GM21528 (cell line): ENCODE data around the gene PLEKHN1.
"Not testable (repeated sequence)": the region's sequence is repeated elsewhere in the genome, so short reads cannot be mapped to it uniquely, and the experiment has no call there.

Source experiments
- ATAC-seq: cut with Tn5 transposase; IDR thresholded peaks from one replicate; pipeline ENCODE4 v1.9.1; 2021; ENCODE audit warnings: mild to moderate bottlenecking, moderate library complexity; ENCODE audit not compliant: unreplicated experiment, low FRiP score

Gene PLEKHN1

DNA sequence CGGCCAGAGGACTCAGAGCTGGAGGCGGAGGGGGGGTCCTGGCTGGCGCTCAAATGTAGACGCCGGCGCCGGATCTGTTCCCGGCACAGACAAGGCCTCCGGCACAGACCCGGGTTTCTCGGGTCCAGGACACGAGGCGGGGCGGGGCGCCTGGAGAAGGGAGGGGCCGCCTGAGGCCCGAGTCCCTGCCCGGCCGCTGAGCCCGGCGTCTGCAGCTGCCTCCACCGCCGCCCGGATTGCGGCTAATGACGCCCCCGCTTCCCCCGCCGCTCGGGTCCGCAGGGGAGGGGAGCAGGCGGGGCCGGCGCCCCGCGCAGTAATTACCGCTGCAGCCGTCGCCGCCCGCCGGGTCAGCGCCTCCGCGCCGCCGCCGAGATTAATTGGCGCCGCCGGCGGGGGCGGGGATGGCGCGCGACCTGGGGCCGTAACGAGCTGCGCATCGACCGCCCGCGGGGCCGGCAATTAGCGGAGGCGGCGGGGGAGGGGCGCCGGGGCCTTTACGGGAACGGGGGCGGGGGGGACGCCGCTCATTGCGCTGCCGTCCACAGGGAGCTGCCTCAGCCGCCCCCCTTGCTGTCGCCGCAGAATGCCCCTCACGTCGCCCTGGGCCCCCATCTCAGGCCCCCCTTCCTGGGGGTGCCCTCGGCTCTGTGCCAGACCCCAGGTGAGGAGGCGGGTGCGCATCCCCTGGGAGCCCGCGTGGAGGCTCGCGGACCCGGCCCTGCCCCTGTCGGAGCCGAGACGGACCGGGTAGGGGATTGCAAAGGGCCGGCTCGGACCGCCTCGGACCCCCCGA is 24.5 kb upstream of the PLEKHN1 start:
- no peak for ATAC-seq

DNA sequence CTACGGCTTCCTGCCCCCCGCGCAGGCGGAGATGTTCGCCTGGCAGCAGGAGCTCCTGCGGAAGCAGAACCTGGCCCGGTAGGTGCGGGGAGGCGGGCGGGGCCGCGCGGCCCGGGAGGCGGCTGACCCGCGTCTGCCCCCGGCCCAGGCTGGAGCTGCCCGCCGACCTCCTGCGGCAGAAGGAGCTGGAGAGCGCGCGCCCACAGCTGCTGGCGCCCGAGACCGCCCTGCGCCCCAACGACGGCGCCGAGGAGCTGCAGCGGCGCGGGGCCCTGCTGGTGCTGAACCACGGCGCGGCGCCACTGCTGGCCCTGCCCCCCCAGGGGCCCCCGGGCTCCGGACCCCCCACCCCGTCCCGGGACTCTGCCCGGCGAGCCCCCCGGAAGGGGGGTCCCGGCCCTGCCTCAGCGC is 23.9 kb upstream of the PLEKHN1 start:
- no peak for ATAC-seq

DNA sequence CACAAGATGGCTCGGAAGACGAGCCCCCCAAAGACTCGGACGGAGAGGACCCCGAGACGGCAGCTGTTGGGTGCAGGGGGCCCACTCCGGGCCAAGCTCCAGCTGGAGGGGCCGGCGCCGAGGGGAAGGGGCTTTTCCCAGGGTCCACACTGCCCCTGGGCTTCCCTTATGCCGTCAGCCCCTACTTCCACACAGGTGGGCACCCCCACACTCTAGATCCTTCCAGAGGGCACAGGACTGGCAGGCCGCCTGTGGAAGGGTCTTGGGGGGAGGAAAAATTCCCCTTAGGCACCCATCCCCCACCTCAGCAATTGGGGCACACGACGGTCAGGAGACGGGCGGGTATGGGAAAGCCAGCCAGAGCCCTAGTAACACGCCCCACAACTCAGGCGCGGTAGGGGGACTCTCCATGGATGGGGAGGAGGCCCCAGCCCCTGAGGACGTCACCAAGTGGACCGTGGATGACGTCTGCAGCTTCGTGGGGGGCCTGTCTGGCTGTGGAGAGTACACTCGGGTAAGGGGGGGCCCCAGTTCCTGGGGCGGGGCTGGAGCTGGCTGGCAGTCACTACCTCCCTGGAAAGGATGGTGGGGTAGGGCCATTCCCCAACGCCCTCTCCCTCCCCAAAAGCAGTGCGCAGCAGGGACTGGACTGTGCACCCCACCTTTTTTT is 23.3 kb upstream of the PLEKHN1 start:
- ATAC-seq: no peak

DNA sequence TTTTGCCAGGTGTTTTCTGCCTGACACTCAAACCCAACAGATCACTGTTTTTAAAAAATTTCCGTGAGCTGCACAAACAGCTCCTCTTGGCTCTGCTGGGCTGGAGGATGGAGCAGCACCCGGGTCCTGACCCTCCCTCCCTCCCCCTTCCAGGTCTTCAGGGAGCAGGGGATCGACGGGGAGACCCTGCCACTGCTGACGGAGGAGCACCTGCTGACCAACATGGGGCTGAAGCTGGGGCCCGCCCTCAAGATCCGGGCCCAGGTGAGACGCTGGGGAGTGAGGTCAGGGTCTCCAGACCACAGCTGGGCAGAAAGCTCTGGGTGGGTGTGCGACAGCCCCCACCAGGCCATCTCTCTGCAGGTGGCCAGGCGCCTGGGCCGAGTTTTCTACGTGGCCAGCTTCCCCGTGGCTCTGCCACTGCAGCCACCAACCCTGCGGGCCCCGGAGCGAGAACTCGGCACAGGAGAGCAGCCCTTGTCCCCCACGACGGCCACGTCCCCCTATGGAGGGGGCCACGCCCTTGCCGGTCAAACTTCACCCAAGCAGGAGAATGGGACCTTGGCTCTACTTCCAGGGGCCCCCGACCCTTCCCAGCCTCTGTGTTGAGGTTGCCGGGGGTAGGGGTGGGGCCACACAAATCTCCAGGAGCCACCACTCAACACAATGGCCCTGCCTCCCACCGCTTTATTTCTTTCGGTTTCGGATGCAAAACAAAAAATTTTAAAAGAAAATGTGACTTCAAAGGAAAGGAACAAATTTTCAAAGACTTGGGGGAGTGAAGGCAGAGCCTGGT is 22.5 kb upstream of the PLEKHN1 start:
- ATAC-seq: no peak

DNA sequence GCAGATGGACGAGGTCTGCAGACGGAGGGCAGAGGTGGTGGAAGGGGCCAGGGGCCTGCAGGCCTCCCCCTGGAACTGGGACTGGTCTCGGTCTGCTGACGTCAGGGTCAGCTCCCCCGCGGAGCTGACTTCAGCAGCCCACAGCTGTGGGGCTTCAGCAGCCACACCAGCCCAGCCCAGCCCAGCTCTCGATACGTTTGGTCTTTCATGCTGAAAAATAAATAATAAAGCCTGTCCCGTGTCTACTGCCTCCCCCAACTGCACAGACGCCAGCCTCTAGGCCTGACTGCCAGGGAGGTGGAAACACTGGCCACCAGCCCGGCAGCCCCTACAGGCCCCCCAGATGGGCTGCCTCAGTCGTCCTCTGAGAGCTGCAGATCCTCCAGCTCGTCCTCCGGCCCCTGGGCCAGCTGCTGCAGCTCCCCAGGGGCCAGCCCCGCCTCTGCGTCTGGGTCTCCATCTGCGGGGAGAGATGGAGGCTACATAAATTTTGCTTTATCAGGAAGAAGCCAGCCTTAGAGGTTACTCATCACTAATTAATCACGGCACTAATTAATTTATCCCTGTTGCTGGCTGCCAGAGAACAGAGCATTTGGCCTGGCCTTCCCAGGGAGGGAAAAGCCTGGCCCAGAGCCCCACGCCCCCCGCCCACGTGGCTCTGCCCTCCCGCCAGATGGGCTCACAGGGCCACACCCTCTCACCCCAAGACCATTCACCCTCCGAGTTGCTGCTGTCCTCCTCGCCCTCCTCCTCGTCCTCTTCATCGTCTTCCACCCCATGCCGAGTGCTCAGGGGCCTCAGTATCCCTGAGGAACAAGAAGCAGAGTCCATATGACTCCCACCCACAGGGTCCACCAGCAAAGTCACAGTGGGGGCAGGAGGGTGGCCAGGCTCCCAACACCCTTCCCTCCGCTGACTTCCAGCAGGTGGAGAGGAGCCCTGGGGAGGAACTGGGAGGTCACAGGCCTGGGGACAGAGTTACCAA is 21.6 kb upstream of the PLEKHN1 start:
- no peak for ATAC-seq

DNA sequence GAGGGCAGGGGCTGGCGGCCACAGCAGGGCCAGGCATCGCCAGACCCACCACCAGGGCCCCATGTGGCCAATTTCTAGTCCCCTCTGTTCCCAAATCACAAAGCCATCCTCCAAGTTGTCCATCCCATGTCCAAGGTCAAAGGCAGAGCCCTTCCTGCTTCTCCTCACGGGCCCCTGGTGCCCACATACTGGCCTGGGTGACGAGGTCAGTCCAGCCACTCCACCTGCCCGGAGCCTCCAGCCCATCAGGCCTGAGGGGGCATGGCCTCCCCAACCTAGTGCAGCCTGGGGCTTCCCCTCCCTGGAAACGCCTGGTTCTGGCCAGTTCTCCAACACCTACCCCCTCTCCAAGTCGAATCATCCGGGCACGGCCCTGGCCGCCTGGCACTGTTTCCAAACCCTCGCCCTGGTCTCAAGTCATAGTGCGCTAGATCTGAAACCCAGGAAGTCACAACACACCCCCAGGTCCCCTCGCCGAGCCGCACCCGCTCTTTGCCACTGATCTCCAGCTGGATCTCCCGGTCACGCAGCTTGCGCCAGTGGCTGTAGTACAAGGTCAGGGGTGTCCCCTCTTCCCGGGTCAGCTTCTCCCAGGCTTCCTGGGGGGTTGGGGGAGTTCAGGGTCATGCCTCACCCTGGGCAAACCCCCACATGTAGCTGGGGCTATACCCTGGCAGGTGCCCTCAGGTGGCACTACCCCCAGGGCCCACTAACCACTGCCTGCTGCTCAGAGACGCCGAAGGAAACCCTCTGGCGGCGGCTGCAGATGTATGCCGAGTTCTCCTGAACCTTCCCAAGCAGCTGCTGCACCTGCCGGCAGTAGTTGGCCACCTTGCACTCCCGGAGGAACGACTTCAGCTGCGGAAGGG is 20.4 kb upstream of the PLEKHN1 start:
- no peak for ATAC-seq

DNA sequence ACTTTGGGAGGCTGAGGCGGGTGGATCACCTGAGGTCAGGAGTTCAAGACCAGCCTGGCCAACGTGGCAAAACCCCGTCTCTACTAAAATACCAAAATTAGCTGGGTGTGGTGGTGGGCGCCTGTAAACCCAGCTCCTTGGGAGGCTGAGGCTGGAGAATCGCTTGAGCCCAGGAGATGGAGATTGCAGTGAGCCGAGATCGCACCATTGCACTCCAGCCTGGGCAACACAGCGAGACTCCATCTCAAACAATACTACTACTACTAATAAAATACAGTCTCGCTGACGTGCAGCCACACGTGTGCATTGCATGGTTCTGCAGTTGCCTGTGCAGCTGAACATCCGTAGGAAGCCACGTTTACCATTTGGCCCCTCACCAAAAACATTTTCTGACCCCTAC is 19.5 kb upstream of the PLEKHN1 start:
- ATAC-seq: not testable (repeated sequence)

DNA sequence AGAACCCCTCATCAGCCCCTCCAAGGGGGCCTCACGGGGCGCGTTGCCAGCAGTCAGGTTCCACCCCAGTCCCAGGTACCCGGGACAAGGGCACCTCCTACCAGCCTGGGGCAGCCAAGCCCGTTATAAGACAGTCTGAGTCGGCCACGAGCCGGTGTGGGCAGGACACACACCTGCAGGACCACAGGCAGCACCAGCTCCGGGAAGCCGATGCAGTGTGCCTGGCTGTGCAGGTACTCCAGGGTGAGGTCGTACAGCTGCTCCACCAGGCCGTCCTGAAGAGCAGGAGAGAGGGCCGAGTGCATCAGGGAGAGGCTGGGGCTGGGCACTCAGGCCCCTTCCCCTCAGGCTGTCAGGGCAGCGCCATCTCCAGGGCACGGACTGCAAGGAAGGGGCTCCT is 18.3 kb upstream of the PLEKHN1 start:
- no peak for ATAC-seq

DNA sequence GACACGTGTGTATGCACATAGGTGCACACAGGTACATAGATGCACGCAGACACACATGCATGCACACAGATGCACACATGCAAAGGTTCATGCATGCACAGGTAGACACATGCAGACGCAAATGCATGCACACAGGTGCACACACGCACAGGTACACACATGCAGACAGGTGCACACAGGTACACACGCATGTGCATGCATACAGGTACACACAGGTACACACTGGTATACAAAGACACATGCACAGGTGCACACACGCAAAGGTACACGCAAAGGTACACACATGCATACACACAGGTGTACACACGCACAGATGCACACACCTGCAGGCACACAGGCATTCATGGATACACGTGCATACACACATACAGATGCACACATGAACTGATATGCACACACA is 16.0 kb upstream of the PLEKHN1 start:
- ATAC-seq: no peak

DNA sequence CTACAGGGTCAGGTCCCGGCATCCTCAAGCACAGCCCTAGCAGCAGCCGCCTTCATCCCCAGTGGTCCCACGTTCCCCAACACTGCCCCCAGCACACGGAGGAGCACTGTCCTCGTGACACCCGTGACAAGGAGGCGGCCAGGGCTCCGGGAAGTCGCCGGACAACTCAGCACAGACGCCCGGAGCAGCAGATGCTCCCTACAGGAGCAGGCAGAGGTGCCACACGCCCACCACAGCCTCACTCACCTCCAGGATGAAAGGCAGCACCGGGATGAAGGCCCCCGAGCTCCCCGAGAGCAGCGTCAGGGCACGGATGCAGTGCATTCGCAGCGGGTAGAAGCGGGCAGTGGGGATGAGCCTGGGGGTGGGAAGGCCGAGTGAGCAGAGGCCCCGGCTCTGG is 15.4 kb upstream of the PLEKHN1 start:
- no peak for ATAC-seq

DNA sequence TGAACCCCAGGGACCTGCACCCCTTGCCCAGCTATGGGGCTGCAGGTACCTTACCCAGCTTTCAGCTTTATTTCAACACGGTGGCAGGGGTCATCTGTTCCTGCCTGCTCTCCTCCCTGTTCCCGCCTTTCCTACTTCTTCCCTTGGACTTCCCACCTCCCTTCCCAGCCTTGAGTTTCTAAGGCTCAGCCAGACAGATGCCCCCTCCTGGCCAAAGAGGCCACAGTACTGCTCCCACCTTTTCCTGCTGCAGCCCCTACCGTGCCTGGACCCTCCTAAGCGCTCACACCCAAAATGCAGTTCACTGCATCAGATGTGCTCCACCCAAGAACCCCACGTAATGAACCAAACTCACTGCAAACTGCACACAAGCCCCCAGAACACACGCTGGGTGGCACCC is 14.9 kb upstream of the PLEKHN1 start:
- no peak for ATAC-seq

DNA sequence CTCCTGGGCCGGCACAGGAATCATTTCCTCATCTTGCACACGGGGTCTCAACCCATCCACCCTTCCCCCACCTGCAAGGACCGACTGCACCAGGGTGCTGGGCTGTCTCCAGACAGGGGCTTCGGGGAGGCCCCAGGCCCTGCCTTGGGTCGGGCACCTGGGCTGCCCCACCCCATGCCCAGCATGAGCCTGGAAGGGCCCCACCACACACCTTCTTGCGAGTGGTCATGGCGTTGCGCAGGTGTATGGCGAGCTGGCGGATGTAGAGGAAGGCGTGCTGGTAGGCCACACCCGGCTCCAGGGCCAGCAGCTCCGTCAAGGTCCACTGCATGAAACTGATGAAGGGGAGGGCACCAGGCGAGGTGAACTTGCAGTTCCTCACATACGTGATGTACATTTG is 14.1 kb upstream of the PLEKHN1 start:
- ATAC-seq: no peak

DNA sequence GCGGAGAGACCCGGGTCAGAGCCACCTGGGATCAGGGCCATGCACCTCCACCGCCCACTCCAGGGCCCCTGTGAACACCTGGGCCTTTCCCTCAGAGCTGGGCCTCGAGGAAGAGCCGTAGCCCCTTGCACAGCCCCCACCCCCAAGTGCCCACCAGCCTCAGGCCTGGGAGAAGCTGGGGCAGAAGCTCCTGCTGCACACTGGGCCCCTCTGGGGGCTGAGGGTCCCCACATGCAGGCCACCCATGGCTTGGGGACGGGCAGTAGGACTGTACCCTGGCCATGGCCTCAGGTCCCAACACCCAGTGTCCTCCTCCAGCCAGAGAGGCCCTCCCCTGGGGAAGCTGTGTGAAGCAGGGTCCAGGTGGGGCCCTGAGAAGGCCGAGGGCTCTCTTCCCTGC is 13.7 kb upstream of the PLEKHN1 start:
- ATAC-seq: no peak

DNA sequence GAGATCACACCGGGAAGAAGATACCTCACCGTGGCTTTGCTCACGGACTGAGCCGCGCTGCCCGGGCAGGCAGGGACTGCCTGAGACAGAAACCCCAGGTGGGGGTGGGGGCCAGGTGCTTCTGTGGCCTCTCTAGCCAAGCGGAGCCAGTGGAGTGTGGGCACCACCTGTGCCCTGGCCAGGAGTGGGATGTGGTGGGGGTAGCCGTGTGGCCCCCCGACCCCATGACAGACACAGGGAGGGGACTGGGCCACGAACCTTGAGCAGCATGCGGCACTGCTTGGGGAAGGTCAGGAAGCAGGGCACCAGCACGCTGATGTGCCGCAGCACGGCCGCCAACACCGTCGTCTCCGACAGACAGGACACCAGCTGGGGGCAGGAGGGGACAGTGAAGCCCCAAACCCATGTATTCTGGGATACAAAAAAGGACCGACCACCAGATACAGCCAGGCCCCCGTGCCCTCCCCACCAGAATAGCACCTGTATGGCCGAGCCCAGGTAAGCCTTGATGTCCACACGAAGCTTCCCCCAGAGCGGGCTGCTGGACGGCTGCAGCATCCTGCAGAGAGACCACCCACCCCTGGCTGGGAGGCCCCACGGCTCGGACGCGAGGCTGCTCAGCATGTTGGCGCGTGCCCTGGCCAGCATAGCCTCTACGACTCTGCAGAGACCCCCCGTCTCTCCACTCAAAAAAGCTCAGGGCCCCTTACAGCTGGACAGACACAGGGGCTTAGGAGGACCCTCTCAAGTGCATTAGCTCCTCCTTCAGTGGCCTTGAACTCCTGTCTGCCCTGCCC is 12.6 kb upstream of the PLEKHN1 start:
- ATAC-seq: no peak

DNA sequence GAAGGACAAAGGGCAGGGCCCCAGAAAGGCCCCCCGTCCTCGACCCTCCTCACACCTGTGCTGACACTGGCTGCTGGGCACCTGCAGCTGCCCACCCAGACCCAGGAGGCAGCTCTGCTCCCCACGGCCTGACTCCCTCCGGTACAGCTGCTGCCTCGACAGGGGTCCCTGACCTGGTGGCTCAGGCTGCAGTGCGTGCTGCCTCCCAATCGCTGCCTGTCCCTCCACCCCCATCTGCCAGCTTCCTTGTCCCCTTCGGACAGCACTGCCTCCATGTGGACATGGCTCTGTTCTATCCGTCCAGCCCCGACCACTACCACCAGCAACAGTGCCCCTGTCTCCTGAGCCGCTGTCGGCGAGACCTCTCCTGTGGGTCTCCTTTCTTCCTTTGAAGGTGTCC is 11.4 kb upstream of the PLEKHN1 start:
- no peak for ATAC-seq

DNA sequence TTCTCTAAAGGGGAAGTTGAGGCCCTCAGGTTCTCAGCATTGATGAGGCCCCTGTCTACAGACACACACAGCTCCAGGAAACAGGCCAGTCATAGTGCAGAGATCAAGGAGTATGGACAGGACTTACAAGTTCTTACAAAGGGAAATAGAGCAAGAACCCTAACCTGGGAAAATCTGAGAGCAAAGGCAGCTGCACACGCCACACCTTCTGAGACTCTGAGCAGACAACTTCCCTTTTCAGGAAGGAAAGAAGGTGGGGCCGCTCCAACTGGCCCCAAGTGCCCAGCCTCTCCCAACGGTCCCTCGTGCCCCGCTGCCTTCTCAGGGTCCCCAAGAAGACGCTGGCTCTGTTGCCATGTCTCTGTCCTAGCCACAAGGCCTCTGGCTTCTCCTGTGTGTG is 10.8 kb upstream of the PLEKHN1 start:
- no peak for ATAC-seq

DNA sequence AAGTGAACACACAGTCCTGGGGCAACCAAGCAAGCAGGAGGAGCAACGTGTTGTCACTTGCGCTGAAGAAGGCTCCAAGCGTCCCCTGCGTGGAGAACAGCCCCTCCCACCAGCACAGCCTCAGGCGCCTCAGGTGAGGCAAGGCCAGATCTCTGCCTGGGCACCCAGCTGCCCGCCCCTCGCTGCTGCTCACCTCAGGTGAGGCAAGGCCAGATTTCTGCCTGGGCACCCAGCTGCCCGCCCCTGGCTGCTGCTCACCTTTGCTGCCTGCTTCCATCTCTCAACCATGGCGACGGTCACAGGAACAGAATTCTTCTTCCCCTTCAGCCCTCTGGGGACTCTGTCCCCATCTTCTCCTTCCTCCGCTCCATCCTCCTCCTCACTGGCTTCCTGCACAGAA is 9.6 kb upstream of the PLEKHN1 start:
- no peak for ATAC-seq
